Lower lobe of right lung (tissue), 2 donors: ENCODE data around the gene KAT6B. TPM values are rescaled to one million over a fixed set of nuclear protein-coding genes. Genes with fewer than 3 reads are reported as not detected.

Experiments used
- ATAC-seq, 2 donors: fragments of 200-7000 bp; cut with Tn5 transposase; one replicate each; pipeline ENCODE4 v1.9.1; 2020 to 2022; ENCODE audit warnings: mild to moderate bottlenecking in 2 of 2, moderate library complexity in 2 of 2
- DNase-seq: peaks from one replicate; pipeline ENCODE4 v3.0.0-alpha.2; 2020
- H3K27ac ChIP-seq: fragments of 200-600 bp; one replicate; pipeline ENCODE4 v1.8.0; 2022
- H3K27me3 ChIP-seq: fragments of 200-600 bp; one replicate; pipeline ENCODE4 v1.8.0; 2022; ENCODE audit warnings: low read depth
- H3K36me3 ChIP-seq: fragments of 200-600 bp; one replicate; pipeline ENCODE4 v1.8.0; 2022; ENCODE audit warnings: mild to moderate bottlenecking
- H3K4me1 ChIP-seq: fragments of 200-600 bp; one replicate; pipeline ENCODE4 v1.8.0; 2022
- H3K4me3 ChIP-seq: fragments of 200-600 bp; one replicate; pipeline ENCODE4 v1.8.0; 2022; ENCODE audit warnings: mild to moderate bottlenecking
- H3K9me3 ChIP-seq: fragments of 200-600 bp; one replicate; pipeline ENCODE4 v1.8.0; 2022
- intact Hi-C: fragments of 100-400 bp; cut with DNase I; formaldehyde crosslinking; loops from one replicate; pipeline ENCODE4 v1.11.0; 2022
- total RNA-seq: library from RNA; stranded (reverse); fragmentation: NEBNext Ultra II Directional; extraction: Animal tissue kit (Norgen Biotek cat#: 25700); gene quantifications from one replicate; pipeline ENCODE4 v1.2.1, GENCODE V29; 2021
- TF ChIP-seq, protein P1 (sequence below): fragments of 200-600 bp; IDR thresholded peaks from one replicate; pipeline ENCODE4 v1.8.0; 2022; ENCODE audit warnings: antibody characterized with exemption, mild to moderate bottlenecking
- donor health status: DM: no; HTN: yes; CAD: no; lungs with severe emphysema.

KAT6B gene
- total RNA-seq, 1 donor from 2014 or later = 46.3 TPM

DNA sequence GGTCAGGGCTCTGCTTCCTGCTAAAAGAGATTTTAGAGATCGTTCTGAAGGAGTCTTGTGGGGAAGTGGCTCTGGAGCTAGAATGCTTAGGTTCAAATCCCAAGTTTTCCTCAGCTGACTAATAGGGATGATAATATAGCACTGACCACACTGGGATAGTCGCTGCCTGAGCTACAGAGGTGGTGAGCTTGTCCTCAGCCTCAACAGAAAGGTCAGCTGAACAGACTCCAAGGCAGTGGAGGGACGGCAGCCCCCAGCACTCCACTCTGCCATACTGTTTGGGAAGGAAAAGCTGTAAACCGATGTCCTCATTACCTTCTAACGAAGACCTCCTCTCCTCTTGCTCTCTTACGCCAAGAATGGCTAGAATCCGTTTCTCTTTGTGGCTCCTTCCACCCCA is 36.2 kb downstream of the KAT6B start:
- Histone ChIP-seq H3K9me3 (no peaks in the 10 kb centered on the region), H3K4me1 (peaks cover 9% of the 10 kb centered on the region), H3K36me3 (no peaks in the 10 kb centered on the region), H3K27ac (no peak overlapping the region), H3K27me3 (no peaks in the 10 kb centered on the region), H3K4me3 (no peak overlapping the region)
- DNase-seq (no peak), ATAC-seq (no peak)
- TF ChIP-seq, protein P1, sequence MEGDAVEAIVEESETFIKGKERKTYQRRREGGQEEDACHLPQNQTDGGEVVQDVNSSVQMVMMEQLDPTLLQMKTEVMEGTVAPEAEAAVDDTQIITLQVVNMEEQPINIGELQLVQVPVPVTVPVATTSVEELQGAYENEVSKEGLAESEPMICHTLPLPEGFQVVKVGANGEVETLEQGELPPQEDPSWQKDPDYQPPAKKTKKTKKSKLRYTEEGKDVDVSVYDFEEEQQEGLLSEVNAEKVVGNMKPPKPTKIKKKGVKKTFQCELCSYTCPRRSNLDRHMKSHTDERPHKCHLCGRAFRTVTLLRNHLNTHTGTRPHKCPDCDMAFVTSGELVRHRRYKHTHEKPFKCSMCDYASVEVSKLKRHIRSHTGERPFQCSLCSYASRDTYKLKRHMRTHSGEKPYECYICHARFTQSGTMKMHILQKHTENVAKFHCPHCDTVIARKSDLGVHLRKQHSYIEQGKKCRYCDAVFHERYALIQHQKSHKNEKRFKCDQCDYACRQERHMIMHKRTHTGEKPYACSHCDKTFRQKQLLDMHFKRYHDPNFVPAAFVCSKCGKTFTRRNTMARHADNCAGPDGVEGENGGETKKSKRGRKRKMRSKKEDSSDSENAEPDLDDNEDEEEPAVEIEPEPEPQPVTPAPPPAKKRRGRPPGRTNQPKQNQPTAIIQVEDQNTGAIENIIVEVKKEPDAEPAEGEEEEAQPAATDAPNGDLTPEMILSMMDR = no peak
- intact Hi-C loops = no loop called here

- H3K27me3 ChIP-seq = no peaks in the 10 kb centered on the region
- no peaks in the 10 kb centered on the region for H3K36me3 ChIP-seq
- ATAC-seq (no peak), DNase-seq (no peak)
- no peak overlapping the region for H3K27ac ChIP-seq
- intact Hi-C loops = no loop called here
- H3K9me3 ChIP-seq = no peaks in the 10 kb centered on the region
- TF ChIP-seq, protein P1 = no peak
- no peak overlapping the region for H3K4me3 ChIP-seq
- peaks cover 14% of the 10 kb centered on the region for H3K4me1 ChIP-seq
Observed at GRCh38 chr10:74863551-74863950, 37.2 kb downstream of the KAT6B start.

DNA sequence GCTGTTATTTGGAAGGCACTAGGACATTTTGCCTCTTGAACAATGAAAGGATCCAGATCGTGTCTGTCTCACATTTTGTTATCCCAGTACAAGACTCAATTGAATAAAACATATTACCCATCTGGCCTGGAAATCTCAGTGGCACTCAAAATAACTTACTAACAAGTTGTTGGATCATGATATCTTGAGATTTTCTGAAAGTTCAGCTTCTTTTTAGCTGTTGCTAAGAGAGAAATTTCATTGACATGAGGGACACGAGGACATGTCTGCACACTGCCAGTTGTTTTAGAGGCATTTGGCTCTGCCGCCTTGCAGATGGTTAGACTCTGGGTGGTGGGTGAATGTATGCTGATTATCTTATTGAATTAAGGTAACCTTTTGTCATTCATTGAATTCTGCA is 41.0 kb downstream of the KAT6B start:
- Histone ChIP-seq H3K4me3 (no peak overlapping the region), H3K27ac (no peak overlapping the region), H3K36me3 (no peaks in the 10 kb centered on the region), H3K4me1 (peaks cover 15% of the 10 kb centered on the region), H3K27me3 (no peaks in the 10 kb centered on the region), H3K9me3 (no peaks in the 10 kb centered on the region)
- intact Hi-C loops = no loop called here
- ATAC-seq (no peak), DNase-seq (no peak)
- TF ChIP-seq, protein P1 = no peak

GRCh38 chr10:74868392-74868977 is 42.1 kb downstream of the KAT6B start:
- H3K27ac ChIP-seq = no peak overlapping the region
- no peaks in the 10 kb centered on the region for H3K9me3 ChIP-seq
- H3K36me3 ChIP-seq = no peaks in the 10 kb centered on the region
- intact Hi-C loops = no loop called here
- no peak overlapping the region for H3K4me3 ChIP-seq
- DNase-seq (no peak), ATAC-seq (no peak)
- peaks cover 10% of the 10 kb centered on the region for H3K4me1 ChIP-seq
- H3K27me3 ChIP-seq = no peaks in the 10 kb centered on the region
- TF ChIP-seq, protein P1 = no peak

DNA sequence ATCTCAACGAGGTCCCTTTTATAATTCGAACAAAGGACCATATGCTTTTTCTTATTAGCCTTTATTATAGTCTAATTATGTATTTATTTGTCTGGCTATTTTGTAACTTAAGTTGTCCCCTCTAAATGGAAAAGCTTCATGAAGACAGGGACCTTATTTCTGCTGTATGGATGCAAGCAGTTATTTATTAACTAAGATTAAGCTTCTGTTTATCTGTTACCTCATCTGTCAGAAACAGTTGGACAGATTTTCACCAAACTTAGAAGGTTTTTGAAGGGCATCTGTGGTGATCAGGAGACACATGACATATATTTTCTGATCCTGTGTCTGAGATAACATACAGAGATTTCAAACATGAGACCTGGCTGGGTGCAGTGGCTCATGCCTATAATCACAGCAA is 43.2 kb downstream of the KAT6B start:
- no peaks in the 10 kb centered on the region for H3K27me3 ChIP-seq
- no peak overlapping the region for H3K4me3 ChIP-seq
- ATAC-seq = no peak
- TF ChIP-seq, protein P1 = no peak
- H3K4me1 ChIP-seq = peaks cover 10% of the 10 kb centered on the region
- no peak overlapping the region for H3K27ac ChIP-seq
- no peak for DNase-seq
- H3K9me3 ChIP-seq = no peaks in the 10 kb centered on the region
- no peaks in the 10 kb centered on the region for H3K36me3 ChIP-seq
- intact Hi-C loops = no loop called here
